HepG2 (cell line): Measurements from ENCODE around the gene CHCHD3. TPM values are rescaled to one million over a fixed set of nuclear protein-coding genes. Genes with fewer than 3 reads are reported as not detected.

ENCODE experiments used
- ATAC-seq: fragments of 200-7000 bp; cut with Tn5 transposase; 3 replicates; pipeline ENCODE4 v1.9.1; 2020; ENCODE audit warnings: mild to moderate bottlenecking, moderate library complexity
- BruUV-seq: library from RNA; stranded (reverse); fragments of 400-500 nt; replicated peaks from 2 replicates; lab custom pipeline; 2021; lab: Mats Ljungman, UMichigan
- CTCF ChIA-PET: fragments of 300-600 bp; formaldehyde crosslinking; extraction: SDS; loops from one replicate; lab custom pipeline; 2021; ENCODE audit warnings: low total read pairs, inconsistent platforms, low intra/inter-chr PET ratio; lab: Yijun Ruan, JAX
- POLR2A ChIA-PET: fragments of 350-600 bp; sonication (Branson Sonifier 250); formaldehyde crosslinking; loops from one replicate; lab custom pipeline; 2020; ENCODE audit warnings: antibody characterized with exemption, inconsistent platforms; lab: Yijun Ruan, JAX
- DNase-seq: peaks from one replicate; pipeline ENCODE4 v3.0.0-alpha.2; 2015; ENCODE audit warnings: low spot score
- FAIRE-seq: peaks from 3 replicates; lab custom pipeline; 2011; peaks lifted over from hg19 to GRCh38; lab: Jason Lieb, UNC
- H2AFZ ChIP-seq: one replicate; pipeline ENCODE4 v1.6.1; 2011; ENCODE audit warnings: low read length, inconsistent platforms
- H3K27ac ChIP-seq: fragments of 300-600 bp; 3 replicates; pipeline ENCODE4 v1.8.0; 2011; ENCODE audit warnings: mixed run types, mild to moderate bottlenecking, mixed read lengths, low read length, inconsistent platforms; ENCODE audit not compliant: insufficient read depth; ENCODE audit errors: extremely low read length
- H3K27me3 ChIP-seq, 2 experiments: fragments of 200-600 bp in 1 of 2; 2 replicates in 1 of 2; 3 replicates in 1 of 2; pipeline versions ENCODE4 v1.6.0 to v1.8.0; 2011; ENCODE audit warnings: low read length in 2 of 2, mild to moderate bottlenecking in 2 of 2, moderate library complexity in 2 of 2, inconsistent platforms in 1 of 2; ENCODE audit not compliant: insufficient read depth in 2 of 2, control insufficient read depth in 1 of 2
- H3K36me3 ChIP-seq, 2 experiments: fragments of 200-600 bp in 1 of 2; replicated peaks in 1 of 2; 2 replicates in 1 of 2; 3 replicates in 1 of 2; pipeline versions ENCODE4 v1.5.1 to v1.8.0; 2011; ENCODE audit warnings: low read length in 2 of 2, inconsistent platforms in 1 of 2; ENCODE audit not compliant: insufficient read depth in 2 of 2, control insufficient read depth in 1 of 2
- H3K4me1 ChIP-seq: 2 replicates; pipeline ENCODE4 v1.5.1; 2012; ENCODE audit warnings: low read length, inconsistent platforms; ENCODE audit not compliant: insufficient read depth
- H3K4me2 ChIP-seq: 2 replicates; pipeline ENCODE4 v1.6.0; 2011; ENCODE audit warnings: low read depth, low read length, inconsistent platforms
- H3K4me3 ChIP-seq, 3 experiments: fragments of 200-600 bp in 1 of 3; sonication (generic), shearing (Covaris generic) in 1 of 3; replicated peaks in 1 of 3; 2 replicates each; pipeline ENCODE4 v1.5.1; 2011 to 2016; ENCODE audit warnings: low read length in 3 of 3, inconsistent platforms in 2 of 3, low read depth in 2 of 3, mild to moderate bottlenecking in 2 of 3, control low read depth in 1 of 3, mixed read lengths in 1 of 3; ENCODE audit not compliant: insufficient read depth in 1 of 3
- H3K79me2 ChIP-seq: one replicate; pipeline ENCODE4 v1.6.1; 2011; ENCODE audit warnings: low read length, inconsistent platforms; ENCODE audit not compliant: insufficient read depth
- H3K9ac ChIP-seq: 2 replicates; pipeline ENCODE4 v1.6.0; 2011; ENCODE audit warnings: mild to moderate bottlenecking, low read depth, low read length, inconsistent platforms; ENCODE audit not compliant: insufficient read depth
- H3K9me3 ChIP-seq: 2 replicates; pipeline ENCODE4 v1.5.1; 2012; ENCODE audit warnings: mild to moderate bottlenecking, low read length
- H4K20me1 ChIP-seq: 2 replicates; pipeline ENCODE4 v1.6.0; 2011; ENCODE audit warnings: inconsistent platforms, mild to moderate bottlenecking, low read length, moderate library complexity; ENCODE audit not compliant: insufficient read depth
- BRCA1 ChIP-seq: sonication (generic); formaldehyde crosslinking; IDR thresholded peaks from 2 replicates; pipeline ENCODE4 v1.4.0; 2020; ENCODE audit warnings: missing genetic modification reagents
- CEBPB ChIP-seq: IDR thresholded peaks from 2 replicates; pipeline ENCODE4 v1.6.1; 2011; ENCODE audit warnings: low read depth, low read length, improper control_type of control experiment, borderline replicate concordance
- IRX3 ChIP-seq: sonication (generic); formaldehyde crosslinking; IDR thresholded peaks from 2 replicates; pipeline ENCODE4 v1.8.1; 2023; ENCODE audit warnings: mild to moderate bottlenecking, low read depth, missing genetic modification reagents, borderline replicate concordance
- KAT8 ChIP-seq: IDR thresholded peaks from 2 replicates; pipeline ENCODE4 v1.6.1; 2016; ENCODE audit warnings: missing genetic modification reagents, missing compliant biosample characterization
- NFATC3 ChIP-seq: sonication (generic); formaldehyde crosslinking; IDR thresholded peaks from 2 replicates; pipeline ENCODE4 v1.5.1; 2020; ENCODE audit warnings: mild to moderate bottlenecking, missing genetic modification reagents
- PBX2 ChIP-seq: IDR thresholded peaks from 2 replicates; pipeline ENCODE4 v1.6.1; 2016; ENCODE audit warnings: control low read depth
- ZFP41 ChIP-seq: sonication (generic); formaldehyde crosslinking; IDR thresholded peaks from 2 replicates; pipeline ENCODE4 v1.4.0; 2020; ENCODE audit warnings: mild to moderate bottlenecking, missing genetic modification reagents, borderline replicate concordance
- ZNF484 ChIP-seq: sonication (generic); formaldehyde crosslinking; IDR thresholded peaks from 2 replicates; pipeline ENCODE4 v1.5.1; 2020; ENCODE audit warnings: mild to moderate bottlenecking, low read depth, missing genetic modification reagents, borderline replicate concordance
- WGBS: methylation state at CpG from one replicate; pipeline ENCODE4 v1.1.6; 2017; ENCODE audit warnings: low lambda C conversion rate; 5-methylcytosine and 5-hydroxymethylcytosine counted together
- in situ Hi-C: cut with HindIII; loops from 2 replicates; pipeline ENCODE4 v1.10.0; 2017; ENCODE audit warnings: low pct_unique_long_range_greater_than_20kb; ENCODE audit not compliant: extremely low pct_ligation_motif_present
- intact Hi-C: fragments of 100-400 bp; cut with micrococcal nuclease; formaldehyde crosslinking; loops from one replicate; pipeline ENCODE4 v1.10.0; 2022; ENCODE audit not compliant: unreplicated experiment
- polyA plus RNA-seq, 8 experiments: library from polyadenylated mRNA; depleted of rRNA in 3 of 8; stranded (reverse) in 7 of 8; unstranded in 1 of 8; fragments of >200 nt; fragmentation: Illumina TruSeq in 4 of 8; extraction: Trizol in 4 of 8; gene quantifications; 2 replicates each; pipeline versions ENCODE4 v1.2.1 to v1.2.3, GENCODE V29; 2011 to 2016; ENCODE audit warnings: low read depth in 4 of 8, missing spikeins in 1 of 8, mixed read lengths in 1 of 8; ENCODE audit not compliant: insufficient read depth in 1 of 8
- total RNA-seq, 5 experiments: library from RNA; depleted of rRNA; stranded (reverse); fragments of >200 nt; fragmentation: Illumina TruSeq; extraction: Trizol; gene quantifications; 2 replicates each; pipeline ENCODE4 v1.2.3, GENCODE V29; 2016; ENCODE audit warnings: low read depth in 1 of 5

The CHCHD3 gene
- total and polyA plus RNA-seq, 2 of the 13 experiments (the other 11 are each of a cell fraction or from before 2014, with no cell fraction given) = 32.7 to 86.8 TPM

DNA sequence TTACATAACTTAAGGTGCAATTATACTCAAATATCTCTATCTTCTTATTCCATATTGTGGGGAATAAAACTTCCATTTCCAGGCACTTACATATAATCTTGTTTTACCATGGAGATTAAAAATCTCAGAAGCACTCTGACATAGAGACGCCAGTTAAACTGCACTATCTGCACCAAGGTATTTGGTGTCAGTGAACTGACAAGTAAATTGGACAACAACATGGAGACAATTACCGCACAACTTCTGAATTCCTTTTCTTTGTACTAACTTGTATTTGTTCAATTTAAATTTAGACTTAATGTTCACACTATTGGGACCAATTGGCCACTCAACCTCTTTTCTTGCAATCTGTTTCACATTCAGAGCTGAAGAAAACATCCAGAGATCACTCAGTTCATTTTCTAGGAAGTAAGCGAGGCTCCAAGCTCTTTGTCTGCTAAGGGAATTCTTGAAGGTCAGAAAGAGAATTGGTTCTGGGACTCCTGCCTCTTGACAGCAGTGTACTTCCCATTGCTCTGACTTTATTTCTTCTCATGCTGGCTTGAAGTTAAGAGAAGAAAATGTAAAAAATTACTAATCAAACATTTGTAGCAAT, 184.7 kb downstream of the CHCHD3 start (continued):
- no peak for TF ChIP-seq ZFP41 (CRISPR knock-in tag)
- no peak for TF ChIP-seq IRX3 (CRISPR knock-in tag)
- TF ChIP-seq ZNF484 (CRISPR knock-in tag) = no peak
- TF ChIP-seq KAT8 (CRISPR knock-in tag) = no peak
- TF ChIP-seq, all 625 proteins: peak for 0

DNA sequence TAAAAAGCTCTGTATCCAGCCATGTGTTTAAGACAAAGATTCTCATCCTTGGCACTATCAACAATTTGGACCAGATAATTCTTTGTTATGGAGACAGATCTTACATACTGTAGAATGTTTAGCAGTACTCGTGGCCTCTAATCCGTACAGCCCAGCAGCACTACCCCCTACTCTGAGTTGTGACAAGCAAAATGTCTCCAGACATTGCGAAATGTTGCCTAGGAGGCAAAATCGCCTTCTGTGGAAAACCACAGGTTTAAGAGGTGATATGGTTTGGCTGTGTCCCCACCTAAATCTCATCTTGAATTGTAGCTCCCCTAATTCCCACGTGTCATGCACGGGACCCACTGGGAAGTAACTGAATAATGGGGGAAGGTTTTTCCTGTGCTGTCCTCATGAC, 186.7 kb downstream of the CHCHD3 start:
- CTCF ChIA-PET = no interaction called here
- Histone ChIP-seq H3K4me1 (no peaks in the 10 kb centered on the region), H2AFZ (no peak overlapping the region), H3K79me2 (no peaks in the 10 kb centered on the region), H3K9me3 (peaks cover 11% of the 10 kb centered on the region; the same call in 1 of the 2 replicates), H3K36me3 (no peaks in the 10 kb centered on the region), H3K4me3 (no peak overlapping the region), H3K9ac (no peak overlapping the region), H3K27me3 (no peaks in the 10 kb centered on the region), H4K20me1 (no peaks in the 10 kb centered on the region), H3K4me2 (no peak overlapping the region), H3K27ac (no peak overlapping the region)
- DNase-seq (no peak), FAIRE-seq (no peak), ATAC-seq (no peak)
- no TSS peak for BruUV-seq
- POLR2A ChIA-PET = no interaction called here
- in situ Hi-C loops = no loop called here
- TF ChIP-seq PBX2 (CRISPR knock-in tag) = no peak
- no peak for TF ChIP-seq BRCA1
- TF ChIP-seq CEBPB = 0 out of 2 replicates have a peak, but pooled peaks have one; percentile 40
- TF ChIP-seq NFATC3 (CRISPR knock-in tag) = no peak
- 94% methylated on average over 6 of the region's 6 CpGs for WGBS
- intact Hi-C loops = no loop called here
